HG02938 (cell line): Measurements from ENCODE around the gene ALDH3B2.
"Not testable (repeated sequence)": the region's sequence is repeated elsewhere in the genome, so short reads cannot be mapped to it uniquely, and the experiment has no call there.

Source experiments
- ATAC-seq: cut with Tn5 transposase; IDR thresholded peaks from one replicate; pipeline ENCODE4 v1.9.1; 2021; ENCODE audit warnings: mild to moderate bottlenecking, moderate library complexity; ENCODE audit not compliant: unreplicated experiment

Gene ALDH3B2, protein sequence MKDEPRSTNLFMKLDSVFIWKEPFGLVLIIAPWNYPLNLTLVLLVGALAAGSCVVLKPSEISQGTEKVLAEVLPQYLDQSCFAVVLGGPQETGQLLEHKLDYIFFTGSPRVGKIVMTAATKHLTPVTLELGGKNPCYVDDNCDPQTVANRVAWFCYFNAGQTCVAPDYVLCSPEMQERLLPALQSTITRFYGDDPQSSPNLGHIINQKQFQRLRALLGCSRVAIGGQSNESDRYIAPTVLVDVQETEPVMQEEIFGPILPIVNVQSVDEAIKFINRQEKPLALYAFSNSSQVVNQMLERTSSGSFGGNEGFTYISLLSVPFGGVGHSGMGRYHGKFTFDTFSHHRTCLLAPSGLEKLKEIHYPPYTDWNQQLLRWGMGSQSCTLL

DNA sequence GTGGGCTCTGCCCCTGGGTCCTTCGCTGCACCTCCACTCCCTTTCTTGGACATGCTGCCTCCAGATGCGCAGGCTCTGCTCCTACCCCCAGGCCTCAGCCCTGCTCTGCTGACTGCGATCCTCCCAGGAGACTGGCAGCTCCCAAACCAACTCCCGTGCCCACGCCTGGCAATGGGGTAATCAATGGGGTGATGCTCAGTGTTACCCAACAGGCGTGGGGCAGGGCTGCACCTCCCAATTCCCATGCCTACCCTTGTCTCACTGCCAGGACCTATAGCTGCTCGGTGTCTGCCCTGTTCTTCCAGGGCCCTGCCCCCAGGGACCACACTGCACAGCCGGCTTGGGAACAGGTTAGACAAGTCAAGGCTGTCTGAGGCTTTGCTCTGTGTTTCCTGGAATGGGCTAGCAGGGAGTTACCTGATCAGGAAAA is at the start of gene ALDH3B2:
Gene ALDH3B2 (minus strand): TSS at position 182 of the 430 bp plus-strand sequence. CDS start 7,688 bp downstream, outside the sequence.
- no peak for ATAC-seq

DNA sequence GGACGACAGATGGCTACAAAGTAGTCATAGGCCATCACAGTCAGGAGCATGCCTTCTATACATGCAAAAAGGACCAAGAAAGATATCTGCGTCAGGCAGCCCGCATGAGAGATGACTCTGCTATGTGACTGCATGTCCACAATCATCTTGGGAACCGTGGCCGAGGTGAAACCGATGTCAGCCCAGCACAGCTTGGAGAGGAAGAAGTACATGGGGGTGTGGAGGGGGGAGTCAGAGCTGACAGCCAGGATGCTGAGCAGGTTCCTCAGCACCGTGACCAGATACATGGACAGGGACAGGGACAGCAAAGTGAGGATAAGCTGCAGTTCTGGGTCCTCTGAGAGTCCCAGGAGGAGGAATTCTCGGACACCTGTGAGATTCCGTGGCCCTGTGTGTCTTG is 48.6 kb upstream of the ALDH3B2 start:
- not testable (repeated sequence) for ATAC-seq

DNA sequence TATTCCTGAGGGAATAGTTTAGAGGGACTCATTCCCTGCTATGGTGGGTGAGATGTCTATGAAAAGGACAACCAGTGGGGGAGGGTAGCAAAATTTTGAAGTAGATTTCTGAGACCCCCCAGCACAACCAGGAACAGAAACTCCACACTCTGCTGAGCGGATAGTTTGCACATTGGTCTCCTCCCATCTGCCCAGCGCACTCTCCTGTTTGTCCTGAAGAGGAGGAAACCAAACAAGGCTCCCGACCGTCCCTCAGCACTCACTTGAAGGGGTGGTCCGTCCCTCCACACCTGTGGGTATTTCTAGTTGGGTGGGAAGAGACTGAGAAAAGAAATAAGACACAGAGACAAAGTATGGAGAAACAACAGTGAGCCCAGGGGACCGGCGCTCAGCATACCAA is 41.8 kb upstream of the ALDH3B2 start:
- not testable (repeated sequence) for ATAC-seq

DNA sequence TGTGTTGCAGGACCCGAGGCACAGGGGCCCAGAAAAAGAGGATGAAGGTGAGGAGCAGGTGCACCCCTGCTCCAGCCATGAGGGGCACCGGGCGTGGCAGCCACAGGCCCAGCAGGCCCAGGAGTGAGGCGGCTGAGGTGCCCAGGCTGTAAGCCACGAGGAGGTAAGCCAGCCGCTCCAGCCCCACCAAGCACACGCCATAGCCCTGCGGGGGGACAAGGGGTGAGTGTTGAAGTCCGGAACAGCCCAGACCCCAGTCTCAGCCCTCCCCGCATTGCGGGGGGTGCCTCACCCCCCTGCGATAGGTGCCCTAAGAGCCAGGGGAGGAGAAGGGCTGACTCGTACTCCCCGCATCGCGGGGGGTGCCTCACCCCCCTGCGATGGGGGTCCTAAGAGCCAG is 41.4 kb upstream of the ALDH3B2 start:
- ATAC-seq, result not testable (repeated sequence)

DNA sequence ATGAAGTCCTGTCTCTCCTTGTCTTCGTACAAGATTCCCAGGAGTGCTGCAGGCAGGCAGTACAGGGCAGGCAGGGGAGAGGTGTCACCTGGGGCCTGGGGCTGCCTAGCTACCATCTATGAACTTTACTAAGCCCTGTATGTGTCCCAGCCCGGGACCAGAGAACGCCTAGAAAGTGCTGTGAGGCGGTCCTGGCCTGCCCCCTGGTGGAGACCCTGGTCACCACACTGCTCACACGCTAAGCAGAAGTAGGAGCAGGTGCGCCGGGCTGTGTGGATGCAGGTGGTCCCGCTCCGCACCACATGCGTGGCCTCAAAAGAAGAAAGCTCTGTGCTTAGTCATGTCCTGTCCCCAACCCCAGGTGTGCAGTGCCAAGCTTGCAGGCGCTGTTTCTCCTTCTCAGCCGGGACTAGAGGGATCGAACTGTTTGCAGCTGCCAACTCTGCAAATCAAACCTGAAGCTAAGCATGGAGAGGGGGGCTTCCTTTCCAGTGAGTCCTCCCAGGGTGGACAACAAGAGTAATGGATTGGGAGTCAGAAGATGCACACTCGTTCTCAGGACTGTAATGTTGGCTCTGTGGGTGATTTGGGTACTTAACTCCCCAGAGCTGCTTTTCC is 39.6 kb upstream of the ALDH3B2 start:
- not testable (repeated sequence) for ATAC-seq

DNA sequence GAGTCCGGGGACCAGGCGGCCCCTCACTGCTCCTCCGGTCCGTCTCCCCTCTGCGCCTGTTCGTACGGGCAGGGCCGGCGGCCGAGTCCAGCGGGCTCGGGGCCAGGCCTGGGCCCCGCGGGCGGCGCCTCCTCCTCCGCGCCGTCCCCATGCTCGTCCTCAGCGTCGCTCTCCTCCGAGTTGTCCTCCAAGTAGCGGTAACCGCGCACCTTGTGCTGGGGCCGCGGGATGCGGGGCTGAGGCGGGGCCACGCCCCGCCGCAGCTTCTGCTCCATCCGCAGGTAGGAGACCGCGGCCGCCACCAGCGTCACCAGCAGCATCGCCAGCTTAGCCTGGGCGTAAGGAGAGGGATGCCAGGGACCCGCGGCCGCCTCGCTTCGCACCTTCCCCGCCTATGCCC is 37.3 kb upstream of the ALDH3B2 start:
- ATAC-seq, result not testable (repeated sequence)

DNA sequence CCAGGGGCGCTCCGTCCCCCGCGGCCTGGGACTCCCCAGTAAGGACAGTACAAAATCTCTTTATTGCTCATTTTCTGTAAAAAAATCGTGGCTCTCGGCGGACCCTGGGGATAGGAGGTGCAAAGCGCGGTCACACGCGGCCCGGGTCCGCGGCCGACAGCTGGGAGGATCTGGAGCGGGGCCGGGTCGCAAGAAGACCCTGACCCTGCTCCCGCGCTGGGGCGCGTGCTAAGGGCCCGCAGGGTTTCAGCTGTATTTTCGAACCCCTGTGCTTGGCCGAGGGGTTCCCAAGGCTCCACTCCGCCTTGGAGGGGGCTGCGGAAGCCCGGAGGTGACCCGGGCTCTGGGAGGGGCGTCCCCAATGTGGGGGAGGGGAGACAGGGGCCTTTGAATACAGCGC is 36.8 kb upstream of the ALDH3B2 start:
- ATAC-seq, result not testable (repeated sequence)

DNA sequence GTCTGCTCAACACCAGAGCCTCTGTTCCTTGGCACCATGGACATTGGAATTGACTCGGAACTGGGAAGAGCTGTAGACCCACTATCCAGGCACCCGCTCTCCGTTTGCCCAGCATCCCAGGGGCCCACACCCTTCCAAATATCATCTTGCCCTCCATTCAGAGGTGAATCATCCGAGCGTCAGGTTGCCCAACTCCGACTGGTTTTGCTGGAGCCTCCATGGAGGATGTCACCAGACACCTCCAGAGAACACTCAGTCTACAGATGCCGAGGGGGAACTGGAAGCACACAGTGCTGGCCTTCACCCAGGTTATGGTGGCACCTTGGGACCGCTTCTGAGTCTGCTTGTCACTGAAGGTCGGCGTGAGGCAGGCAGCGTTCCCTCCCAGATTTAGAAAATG is 35.4 kb upstream of the ALDH3B2 start:
- not testable (repeated sequence) for ATAC-seq

DNA sequence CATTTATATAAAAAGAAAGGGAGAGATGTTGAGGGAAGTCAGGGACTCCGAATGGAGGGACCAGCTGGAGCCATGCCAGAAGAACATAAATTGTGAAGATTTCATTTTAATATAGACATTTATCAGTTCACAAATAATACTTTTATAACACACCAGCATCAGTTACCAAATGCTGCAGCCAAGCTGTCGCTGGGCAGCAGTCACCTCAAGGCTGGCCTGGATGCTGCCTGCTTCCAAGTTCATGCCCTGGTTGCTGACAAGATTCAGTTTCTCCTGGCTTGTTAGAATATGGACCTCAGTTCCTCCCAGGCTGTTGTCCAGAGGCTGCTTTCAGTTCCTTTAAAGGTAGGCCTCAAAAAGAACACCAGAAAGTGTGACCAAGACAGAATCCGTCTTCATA is 30.8 kb upstream of the ALDH3B2 start:
- ATAC-seq, result no peak

DNA sequence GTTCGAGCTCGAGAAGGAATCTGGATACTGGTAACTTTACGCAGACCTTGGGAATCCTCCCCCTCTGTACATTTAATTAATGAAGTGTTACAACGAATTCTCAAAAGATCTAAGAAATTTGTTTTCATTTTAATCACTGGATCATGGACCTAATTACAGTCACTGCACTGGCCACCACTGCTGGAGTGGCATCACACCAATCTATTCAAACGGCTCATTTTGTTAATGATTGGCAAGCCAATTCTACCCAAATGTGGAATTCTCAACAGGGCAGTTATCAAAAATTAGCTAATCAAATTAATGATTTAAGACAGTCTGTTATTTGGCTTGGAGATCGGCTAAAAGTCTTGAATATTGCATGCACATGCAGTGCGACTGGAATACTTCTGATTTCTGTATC is 30.1 kb upstream of the ALDH3B2 start:
- no peak for ATAC-seq

DNA sequence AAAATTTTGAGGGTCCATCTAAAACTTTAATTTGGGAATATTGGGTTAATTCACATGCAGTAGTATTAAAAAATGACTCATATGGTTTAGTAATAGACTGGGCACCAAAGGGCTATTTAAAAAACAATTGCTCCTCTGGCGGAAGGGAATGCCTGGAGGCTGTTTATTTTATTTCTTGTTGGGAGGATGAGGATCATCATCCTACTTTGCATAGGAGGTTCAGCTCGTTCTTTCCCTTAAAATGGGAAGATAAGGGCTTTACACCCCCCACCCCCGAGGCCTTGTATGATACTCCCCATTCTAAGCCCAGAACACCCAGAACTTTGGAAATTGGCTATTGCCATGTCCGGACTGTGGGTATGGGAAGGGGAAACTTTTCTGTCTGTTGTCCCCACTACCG is 29.3 kb upstream of the ALDH3B2 start:
- ATAC-seq, result not testable (repeated sequence)

DNA sequence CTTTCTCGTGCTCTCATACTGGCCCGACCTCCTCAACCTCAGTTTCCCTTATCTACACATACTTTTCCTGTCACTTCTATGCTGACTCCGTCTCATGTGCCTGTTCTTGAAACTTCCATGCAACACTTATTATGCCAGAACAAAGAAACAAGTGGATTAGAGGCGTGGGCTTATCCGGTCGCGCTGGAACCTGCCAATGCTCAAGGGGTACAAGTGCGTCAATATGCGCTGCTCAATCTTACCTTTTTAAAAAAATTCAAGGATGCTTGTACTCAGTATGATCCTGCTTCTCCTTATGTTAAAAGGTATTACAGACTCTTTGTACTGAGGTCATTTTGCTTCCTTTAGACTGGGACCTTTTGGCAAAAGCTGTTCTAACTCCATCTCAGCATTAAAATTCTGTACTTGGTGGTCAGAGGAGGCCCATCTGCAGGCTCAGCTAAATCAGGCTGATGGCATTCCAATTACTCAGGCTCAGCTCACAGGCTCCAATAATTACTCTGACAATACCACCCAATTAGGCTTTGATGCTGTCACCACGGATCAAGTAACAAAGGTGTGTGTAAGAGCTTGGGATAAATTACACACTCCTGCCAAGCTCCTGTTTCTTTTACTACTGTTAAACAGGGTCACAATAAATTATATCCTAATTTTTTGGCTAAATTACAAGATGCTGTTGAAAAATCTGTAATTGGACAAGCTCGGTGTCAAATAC is 26.3 kb upstream of the ALDH3B2 start:
- ATAC-seq, result no peak

DNA sequence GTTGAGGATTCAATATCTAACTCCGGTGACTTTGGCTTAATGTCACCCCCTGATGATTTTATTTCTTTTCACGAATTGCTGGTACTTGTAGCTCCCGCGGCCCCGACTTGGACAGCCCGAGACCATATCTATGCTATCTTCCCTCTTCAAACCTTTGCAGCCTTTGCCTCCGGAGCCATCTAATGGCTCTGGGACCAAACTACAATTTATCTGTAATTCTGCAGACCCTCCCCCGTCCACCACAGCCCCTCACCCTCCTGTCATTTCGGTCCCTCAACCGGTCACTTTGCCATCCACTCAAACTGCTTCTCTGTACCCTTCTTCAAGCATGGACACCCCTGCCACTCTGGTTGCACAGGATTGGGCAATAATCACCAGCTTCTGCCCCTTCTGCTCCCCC is 25.7 kb upstream of the ALDH3B2 start:
- no peak for ATAC-seq

DNA sequence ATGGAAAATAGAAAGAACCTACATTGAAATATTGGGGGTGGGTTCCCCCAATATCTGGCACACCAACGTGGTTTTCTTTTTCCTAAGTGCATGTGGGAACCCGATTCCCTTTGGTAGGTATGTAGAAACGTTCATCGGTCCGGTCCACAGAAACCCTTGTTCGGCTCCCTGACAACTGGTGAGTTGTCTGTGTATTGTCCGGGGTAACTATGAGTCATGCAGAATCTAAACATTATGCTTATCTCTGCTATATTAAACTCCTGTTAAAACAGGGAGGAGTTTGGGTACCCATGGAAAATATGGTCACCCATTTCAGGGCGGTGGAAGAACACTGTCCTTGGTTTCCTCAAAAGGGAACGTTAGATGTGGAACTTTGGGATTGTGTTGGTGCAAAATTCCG is 25.1 kb upstream of the ALDH3B2 start:
- no peak for ATAC-seq

DNA sequence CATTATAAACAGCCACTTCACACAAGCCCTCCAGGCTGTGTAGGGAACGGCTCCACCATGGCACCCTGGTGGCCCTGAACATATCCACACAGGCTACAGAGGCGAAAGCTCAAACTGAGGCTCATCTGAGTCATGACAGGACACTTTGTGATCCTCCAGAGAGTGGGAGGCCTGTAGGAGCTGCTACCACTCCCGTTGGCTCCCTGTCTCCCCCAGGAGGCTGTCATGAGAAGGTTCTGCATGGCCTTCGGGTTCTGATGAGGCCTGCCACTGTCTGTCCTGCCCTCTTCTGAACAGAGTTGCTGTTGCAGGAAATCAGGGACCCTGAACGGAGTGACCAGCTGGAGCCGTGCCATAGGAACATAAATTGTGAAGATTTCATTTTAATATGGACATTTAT is 23.8 kb upstream of the ALDH3B2 start:
- ATAC-seq, result no peak

DNA sequence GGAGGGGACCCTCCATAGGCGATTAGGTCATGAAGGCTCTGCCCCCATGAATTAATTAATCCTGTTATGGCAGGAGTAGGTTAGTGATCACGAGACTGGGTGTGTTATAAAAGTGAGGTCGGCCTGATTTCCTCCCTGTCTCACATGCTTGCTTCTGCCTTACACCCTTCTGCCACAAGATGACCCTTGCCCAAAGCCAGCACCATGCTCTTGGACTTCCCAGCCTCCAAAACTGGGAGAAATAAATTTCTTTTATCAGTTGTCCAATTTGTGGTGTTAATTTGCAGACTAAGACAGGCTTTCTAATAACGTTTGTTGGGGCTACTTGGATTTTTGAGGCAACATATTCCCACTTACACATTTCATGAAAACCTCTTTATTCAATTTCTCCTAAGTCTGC is 23.4 kb upstream of the ALDH3B2 start:
- ATAC-seq, result no peak

DNA sequence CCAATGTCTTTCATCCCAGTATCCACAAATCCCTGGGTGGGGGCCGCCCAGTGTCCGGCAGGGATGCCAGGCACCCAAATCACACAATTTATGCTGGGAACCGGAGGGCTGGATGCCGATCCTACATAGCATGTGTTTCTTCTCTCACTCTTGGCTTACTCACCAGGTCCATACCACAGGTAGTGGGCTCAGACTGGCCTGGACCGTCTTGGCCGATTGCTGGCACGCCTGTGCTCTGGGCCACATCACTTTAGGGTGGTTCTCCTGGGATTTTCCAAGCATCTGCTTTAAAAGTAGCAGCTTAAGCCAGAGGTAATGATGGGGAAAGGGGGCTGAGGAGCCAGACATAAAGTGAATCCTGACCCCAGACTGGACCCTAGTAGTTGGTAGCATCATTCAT is 22.6 kb upstream of the ALDH3B2 start:
- no peak for ATAC-seq

DNA sequence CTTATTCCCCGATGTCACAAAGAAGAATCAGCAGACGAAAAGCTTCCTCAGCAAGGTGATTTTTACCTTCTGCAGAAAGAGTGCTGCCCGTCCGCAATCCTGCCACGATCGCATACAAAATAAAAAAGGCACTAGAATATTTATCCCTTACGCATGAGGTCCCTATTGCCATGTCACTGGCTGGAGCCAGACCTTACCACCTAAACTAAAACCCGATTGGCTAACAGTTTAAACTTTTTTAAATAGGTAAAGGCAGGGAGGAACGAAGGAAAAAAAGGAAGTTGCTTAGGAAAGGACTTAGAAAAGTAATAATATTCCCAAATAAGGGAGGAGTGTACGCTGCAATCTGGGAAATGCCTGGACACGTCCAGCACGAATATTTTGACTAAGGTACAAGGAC is 21.2 kb upstream of the ALDH3B2 start:
- ATAC-seq, result no peak

DNA sequence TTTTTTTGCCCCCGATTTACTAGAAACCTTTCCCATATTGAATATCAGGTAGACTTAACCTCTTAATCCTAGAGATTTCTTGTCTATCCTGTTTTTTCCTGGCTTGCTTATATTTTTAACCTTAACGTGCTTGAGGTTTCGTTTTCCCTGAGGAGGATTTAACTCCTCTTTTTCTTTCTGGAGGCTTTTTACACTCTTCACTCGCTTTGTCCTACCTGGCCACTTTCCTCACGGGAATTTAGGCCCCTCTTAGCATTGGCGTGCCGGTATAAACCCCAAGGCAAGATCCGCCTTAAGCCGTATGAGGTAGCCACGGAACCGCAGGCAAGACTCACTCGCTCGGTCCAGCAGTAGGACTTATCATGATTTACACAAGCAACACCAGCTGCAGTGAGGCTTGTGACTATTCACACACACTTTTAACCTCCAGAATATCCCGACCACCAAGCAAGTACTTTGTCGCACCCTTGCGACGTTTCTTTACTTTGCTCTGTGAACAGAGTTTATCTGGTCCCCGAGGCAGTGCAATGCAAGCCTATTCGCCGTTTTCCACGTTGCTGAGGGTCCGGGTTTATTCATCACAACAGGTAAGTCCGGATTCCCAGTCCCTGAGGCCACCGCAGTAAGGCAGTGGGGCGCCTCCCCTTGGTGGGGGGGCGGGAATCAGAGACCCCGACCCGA is 20.6 kb upstream of the ALDH3B2 start:
- ATAC-seq, result no peak

DNA sequence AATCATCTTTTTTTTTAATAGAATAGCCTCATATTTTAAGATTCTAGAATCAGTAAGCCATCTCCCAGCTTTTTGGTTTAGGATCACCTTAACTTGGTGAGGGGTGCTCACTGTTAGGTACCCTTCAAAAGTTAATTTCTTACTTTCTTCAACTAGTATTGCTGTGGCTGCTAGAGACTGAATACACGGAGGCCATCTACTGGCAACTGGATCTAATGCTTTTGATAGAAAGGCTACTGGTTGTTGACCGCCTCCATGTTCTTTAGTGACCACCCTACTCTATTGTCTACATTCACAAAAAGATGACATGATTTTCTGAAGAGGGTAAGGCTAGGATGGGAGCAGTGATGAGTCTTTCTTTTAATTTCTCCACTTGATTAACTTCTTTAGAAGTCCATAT is 16.7 kb upstream of the ALDH3B2 start:
- ATAC-seq, result no peak

DNA sequence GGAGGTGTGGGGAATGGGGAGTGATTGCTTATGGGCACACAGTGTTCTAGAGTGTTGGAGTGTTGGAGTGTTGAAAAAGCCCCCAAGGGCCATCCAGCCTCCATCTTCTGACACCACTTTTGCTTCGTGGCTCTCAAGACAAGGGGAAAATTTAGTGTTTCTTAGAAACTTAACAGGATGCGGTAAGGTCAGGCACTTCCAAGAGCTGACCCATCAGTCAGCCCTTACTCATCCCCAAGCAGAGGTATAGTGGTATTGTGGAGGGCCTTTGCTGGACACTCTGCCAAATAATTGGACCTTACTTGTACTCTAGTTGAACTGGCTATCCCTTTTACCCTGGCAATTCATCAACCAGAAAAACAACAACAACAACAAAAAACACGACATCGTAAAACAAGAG is 14.8 kb upstream of the ALDH3B2 start:
- ATAC-seq, result no peak
